ENCODE data around the gene KAZALD1.

DNA sequence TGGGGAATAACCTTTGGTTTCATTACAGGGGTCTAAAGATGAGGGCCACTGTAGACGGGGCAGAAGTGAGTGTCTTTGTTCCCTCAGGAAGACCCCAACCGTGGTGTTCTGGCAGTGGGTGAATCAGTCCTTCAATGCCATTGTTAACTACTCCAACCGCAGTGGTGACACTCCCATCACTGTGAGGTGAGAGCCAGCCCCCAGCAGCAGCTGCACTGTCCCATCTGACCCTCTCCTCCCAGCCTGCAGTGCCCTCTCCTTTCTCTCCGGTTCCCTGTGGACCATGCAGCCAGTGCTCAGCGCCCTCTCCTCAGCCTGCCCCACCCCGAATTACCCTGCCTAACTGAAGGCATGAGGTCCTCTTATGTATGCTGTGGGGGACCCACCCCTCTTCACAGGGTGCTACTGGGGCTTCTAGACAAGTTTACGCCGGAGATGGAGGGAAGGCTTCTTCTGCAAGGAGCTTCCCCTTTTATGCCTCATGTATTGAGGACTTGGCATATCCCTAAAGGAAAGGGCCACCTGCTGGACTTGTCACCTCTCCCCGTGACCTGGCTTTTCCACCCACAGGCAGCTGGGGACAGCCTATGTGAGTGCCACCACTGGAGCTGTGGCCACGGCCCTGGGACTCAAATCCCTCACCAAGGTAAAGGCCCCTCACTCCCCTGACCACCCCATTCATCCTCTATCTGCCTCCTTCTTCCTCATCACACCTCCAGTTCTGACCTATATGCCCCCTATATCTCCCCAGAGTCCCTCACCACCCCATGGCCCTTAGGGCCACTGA lies 25.7 kb upstream of the KAZALD1 start:
- TF ChIP-seq, protein P1, sequence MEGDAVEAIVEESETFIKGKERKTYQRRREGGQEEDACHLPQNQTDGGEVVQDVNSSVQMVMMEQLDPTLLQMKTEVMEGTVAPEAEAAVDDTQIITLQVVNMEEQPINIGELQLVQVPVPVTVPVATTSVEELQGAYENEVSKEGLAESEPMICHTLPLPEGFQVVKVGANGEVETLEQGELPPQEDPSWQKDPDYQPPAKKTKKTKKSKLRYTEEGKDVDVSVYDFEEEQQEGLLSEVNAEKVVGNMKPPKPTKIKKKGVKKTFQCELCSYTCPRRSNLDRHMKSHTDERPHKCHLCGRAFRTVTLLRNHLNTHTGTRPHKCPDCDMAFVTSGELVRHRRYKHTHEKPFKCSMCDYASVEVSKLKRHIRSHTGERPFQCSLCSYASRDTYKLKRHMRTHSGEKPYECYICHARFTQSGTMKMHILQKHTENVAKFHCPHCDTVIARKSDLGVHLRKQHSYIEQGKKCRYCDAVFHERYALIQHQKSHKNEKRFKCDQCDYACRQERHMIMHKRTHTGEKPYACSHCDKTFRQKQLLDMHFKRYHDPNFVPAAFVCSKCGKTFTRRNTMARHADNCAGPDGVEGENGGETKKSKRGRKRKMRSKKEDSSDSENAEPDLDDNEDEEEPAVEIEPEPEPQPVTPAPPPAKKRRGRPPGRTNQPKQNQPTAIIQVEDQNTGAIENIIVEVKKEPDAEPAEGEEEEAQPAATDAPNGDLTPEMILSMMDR (conservative IDR thresholded peaks at IDR 0.05; ENCODE audit: low read depth, low read length) = no peak
- TF ChIP-seq EZH2phosphoT487 (IDR thresholded peaks at IDR 0.05; ENCODE audit: borderline replicate concordance, low read length) (no peak), EZH2 (IDR thresholded peaks at IDR 0.05; ENCODE audit: low read length, unreplicated experiment) (no peak)
